Peyer's patch (tissue), 4 donors: ENCODE results near the gene C1orf226.
"Not testable (repeated sequence)": the region's sequence is repeated elsewhere in the genome, so short reads cannot be mapped to it uniquely, and the experiment has no call there.

Experiments used
- POLR2A ChIP-seq, 2 donors: fragments of 450-650 bp; IDR thresholded peaks; one replicate each; pipeline ENCODE4 v1.5.1; 2017; ENCODE audit warnings: antibody characterized with exemption in 2 of 2, mild to moderate bottlenecking in 2 of 2, moderate library complexity in 2 of 2
- TF ChIP-seq, protein P1 (sequence below), 6 experiments: fragments of 450-650 bp in 4 of 6; fragments of 200-600 bp in 2 of 6; sonication (generic) in 1 of 6; IDR thresholded peaks; one replicate each; pipeline ENCODE4 v1.5.1; 2017 to 2019; ENCODE audit warnings: antibody characterized with exemption in 6 of 6, mild to moderate bottlenecking in 3 of 6, moderate library complexity in 1 of 6

DNA sequence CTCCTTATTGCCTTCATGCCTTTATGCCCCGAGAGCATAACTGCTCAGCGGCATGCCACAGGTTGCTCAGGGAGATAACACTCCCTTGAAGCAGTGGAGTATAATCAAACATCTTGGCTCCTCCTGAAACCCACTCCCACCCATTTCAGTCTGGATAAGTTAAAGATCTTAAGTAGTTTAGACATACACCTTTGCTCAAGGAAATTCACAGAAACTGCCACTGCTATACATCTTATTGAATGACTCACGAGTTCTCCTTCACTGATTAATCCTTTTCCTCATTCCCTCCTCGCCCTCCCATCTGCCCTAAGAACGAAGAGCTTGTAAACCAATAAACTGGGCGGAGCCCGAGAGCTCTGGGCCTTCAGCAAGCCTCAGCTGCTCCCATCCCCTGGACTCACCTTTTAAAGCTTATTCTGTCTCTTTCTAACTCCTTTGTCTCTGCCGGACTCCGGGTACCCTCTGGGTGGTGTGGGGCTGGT is 38.0 kb downstream of the C1orf226 start:
- TF ChIP-seq, protein P1, sequence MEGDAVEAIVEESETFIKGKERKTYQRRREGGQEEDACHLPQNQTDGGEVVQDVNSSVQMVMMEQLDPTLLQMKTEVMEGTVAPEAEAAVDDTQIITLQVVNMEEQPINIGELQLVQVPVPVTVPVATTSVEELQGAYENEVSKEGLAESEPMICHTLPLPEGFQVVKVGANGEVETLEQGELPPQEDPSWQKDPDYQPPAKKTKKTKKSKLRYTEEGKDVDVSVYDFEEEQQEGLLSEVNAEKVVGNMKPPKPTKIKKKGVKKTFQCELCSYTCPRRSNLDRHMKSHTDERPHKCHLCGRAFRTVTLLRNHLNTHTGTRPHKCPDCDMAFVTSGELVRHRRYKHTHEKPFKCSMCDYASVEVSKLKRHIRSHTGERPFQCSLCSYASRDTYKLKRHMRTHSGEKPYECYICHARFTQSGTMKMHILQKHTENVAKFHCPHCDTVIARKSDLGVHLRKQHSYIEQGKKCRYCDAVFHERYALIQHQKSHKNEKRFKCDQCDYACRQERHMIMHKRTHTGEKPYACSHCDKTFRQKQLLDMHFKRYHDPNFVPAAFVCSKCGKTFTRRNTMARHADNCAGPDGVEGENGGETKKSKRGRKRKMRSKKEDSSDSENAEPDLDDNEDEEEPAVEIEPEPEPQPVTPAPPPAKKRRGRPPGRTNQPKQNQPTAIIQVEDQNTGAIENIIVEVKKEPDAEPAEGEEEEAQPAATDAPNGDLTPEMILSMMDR (IDR thresholded peaks at IDR 0.05): not testable (repeated sequence)
- peak; percentile 33 to 75 for TF ChIP-seq POLR2A (IDR thresholded peaks at IDR 0.05)
